ENCODE measurements around the gene RAB43. TPM values are rescaled to one million over a fixed set of nuclear protein-coding genes. Genes with fewer than 3 reads are reported as not detected.
"Not testable (repeated sequence)": the region's sequence is repeated elsewhere in the genome, so short reads cannot be mapped to it uniquely, and the experiment has no call there.

RAB43 gene
- total RNA-seq, 1 donor from 2014 or later = 64.3 TPM

DNA sequence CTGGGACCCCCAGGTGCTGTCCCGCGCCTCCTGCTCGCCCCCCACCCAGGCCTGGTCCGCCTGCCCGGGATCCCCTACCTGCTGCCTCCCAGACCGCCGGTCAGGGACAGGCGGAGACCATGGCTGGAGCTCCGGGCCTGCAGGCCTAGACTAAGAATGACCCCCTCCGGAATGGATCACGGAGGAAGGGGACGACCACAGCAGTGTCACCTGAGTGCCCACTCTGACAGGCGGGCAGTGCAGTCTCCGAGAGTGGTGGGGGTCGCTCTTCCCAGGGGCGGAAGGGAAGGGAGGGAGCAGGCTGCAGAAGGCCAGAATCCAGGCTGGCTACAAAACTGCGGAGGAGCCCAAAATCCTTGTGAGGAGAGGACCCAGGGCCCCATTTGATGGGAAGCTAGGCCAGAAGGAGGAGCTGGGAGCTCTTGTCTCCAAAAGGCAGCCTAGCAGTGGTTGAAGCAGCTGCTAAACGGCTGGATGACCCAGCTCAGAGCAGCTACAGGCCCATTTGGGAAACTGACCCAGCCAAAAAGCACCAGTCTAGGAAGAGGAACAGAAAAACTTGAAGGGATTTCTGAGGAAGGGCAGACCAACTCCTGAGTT is 908 bp upstream of the RAB43 start:
- intact Hi-C loops (cut with micrococcal nuclease) = loop anchor here (5.0 kb wide), 1 partner anchor 990 kb away; no protein-coding TSS in a partner anchor

GRCh38 chr3:129121016-129121791 is 400 bp downstream of the RAB43 start:
- intact Hi-C loops (cut with micrococcal nuclease) = loop anchor here (2.0 to 5.0 kb wide), 4 partner anchors 308 to 991 kb away; partner anchors contain the start of genes EFCAB12 and RPN1

DNA sequence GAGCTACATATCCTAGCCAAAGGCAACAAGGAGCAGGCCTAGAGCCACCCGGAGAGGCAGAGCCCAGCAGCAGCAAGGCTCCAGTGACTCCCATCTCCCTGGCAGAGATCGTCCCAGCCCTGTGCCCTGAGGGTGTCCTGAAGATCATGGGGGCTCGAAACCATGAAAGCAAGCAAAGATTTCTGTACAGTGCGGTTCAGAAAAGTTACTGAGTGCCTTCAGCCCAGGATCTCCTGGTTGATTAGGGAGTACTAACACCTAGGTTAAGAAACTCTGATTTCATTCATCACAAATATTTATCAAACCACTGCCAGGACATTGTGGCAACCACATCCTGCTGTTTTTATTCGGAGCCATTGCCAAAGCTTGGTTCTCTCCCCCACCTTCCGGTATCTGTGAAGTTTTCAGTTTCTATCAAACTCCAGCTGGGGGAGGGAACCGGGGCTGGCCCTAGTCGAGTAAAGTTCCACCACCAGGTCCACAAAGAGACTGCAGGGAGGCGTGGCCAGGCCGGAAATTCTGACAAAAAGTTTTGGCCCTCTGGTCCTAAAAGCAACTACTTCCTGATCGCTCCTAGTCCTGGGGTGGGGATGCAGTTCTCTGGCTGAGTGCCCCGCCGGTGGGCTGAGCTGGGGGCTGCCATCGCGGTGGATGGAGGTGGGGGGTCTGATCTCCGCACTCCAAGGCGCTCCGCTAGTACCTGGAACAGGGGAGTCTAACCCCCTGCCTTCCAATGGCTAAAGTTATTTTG is 1.2 kb downstream of the RAB43 start:
- intact Hi-C loops (cut with micrococcal nuclease) = loop anchor here (1.0 to 5.0 kb wide), 18 partner anchors 8 to 992 kb away; partner anchors contain the start of genes CFAP92, CNBP, COPG1 and EFCAB12

- intact Hi-C loops (cut with micrococcal nuclease) = loop anchor here (1.0 to 5.0 kb wide), 20 partner anchors 7 to 997 kb away; partner anchors contain the start of genes CFAP92, CNBP, COPG1 and EFCAB12
These were observed 2.1 kb downstream of the RAB43 start for GRCh38 chr3:129119365-129120100.

- intact Hi-C loops (cut with micrococcal nuclease) = loop anchor here (1.0 to 5.0 kb wide), 3 partner anchors 239 to 996 kb away; partner anchors contain the start of genes ACAD9 and RUVBL1
These were observed 2.9 kb downstream of the RAB43 start for GRCh38 chr3:129118745-129119144.

DNA sequence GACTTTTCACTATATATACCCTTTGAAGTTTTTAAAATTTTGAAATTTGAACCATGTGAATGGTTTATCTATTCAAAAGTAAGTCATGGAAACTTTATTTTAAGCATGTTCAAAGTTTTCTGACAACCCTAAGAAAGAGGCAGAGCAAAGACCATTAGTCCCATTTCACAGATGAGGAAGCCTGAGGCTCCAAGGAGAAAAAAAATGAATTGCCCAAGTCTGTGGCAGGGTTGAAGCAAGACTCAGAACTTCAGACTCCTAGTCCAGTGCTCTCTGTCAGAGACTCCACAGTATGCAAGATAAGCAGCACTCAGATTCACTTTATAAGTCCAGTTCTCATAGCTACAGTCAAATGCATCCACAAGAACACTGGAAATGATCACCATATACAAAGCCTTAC is 4.5 kb downstream of the RAB43 start:
- intact Hi-C loops (cut with micrococcal nuclease) = loop anchor here (5.0 kb wide), 1 partner anchor 995 kb away; the partner anchor contains the start of gene RUVBL1

DNA sequence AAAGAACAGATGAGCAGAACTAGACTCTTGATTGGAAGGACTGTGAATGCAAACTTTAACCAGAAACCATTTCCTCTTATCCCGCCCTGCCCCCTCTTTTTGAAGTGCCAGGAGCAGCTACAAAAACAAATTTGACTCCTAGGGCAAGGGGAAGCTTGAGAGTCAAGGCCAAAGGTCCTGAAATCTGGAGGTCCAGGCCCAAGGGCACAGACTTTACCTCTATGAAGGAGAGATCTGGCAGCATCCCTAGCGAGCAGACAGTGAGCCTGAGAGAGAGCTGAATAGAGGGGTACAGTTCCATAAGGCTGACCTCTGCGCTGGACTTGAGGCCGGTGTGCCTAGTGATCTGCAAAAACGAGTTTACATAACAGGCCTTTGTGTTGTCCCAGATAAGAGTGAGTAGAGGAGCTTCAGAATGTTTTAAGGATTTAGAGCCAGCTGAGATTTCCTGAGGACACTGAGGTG is 5.1 kb downstream of the RAB43 start:
- intact Hi-C loops (cut with micrococcal nuclease) = loop anchor here (5.0 kb wide), 1 partner anchor 994 kb away; the partner anchor contains the start of gene RUVBL1

DNA sequence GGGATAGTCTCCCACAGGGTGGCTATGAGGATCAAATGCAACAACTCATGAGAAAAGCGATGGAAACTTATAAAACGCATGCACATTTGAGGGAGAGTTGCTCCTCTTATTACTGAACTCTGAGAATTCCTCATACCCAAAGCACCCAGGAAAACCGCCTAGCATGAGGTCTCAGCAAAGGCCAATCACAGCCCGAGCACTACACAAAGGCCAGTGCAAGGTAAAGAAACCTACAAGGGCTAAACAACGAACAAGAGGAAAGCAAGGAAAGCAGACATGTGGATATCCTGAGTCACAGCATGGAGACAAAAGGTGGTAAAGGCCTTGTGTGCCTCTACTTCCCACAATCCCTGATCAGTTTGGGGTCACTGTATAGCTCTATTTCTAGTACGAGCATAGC is 7.1 kb downstream of the RAB43 start:
- intact Hi-C loops (cut with micrococcal nuclease) = no loop called here

- intact Hi-C loops (cut with micrococcal nuclease) = loop anchor here (1.0 kb wide), 1 partner anchor 8 kb away; no protein-coding TSS in a partner anchor
These were observed 9.1 kb downstream of the RAB43 start for GRCh38 chr3:129112308-129113052.

GRCh38 chr3:129111076-129111780 is 10.4 kb downstream of the RAB43 start:
- intact Hi-C loops (cut with micrococcal nuclease) = not testable (repeated sequence)

- intact Hi-C loops (cut with micrococcal nuclease) = no loop called here
These were observed 13.8 kb downstream of the RAB43 start for GRCh38 chr3:129107793-129108192.

DNA sequence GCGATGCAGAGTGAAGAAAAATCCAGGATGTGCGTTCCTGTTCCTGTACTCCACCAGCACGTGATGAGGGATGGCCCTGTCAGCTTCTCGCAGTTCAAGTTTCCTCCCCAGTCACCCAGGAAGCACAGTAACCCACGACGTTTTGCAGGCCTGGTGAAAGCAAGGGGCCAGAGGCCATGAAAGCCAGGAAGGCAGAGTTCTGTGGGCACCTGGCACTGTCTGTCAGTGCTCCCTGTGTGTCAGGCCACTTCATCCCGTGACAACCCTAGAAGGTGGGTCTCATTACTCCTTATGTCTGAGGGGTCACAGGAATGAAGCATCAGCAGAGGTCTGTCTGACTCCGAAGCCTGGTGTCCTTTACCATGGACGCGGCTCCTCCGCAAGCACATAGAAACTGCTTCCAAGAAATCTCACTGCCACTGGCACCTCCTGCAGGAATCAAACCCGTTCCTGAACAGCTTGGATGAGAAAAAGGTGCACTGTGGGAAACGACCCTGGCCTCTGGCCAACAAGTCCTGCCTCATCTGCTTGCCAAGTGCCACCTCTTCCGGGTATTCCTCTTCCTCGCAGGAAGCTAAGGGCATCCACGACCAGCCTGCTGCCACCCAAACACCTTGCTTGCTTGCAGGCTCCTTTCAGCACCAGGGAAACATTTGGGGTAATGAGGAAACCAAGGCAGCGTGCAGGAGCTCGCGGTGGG is 14.6 kb downstream of the RAB43 start:
- intact Hi-C loops (cut with micrococcal nuclease) = no loop called here

DNA sequence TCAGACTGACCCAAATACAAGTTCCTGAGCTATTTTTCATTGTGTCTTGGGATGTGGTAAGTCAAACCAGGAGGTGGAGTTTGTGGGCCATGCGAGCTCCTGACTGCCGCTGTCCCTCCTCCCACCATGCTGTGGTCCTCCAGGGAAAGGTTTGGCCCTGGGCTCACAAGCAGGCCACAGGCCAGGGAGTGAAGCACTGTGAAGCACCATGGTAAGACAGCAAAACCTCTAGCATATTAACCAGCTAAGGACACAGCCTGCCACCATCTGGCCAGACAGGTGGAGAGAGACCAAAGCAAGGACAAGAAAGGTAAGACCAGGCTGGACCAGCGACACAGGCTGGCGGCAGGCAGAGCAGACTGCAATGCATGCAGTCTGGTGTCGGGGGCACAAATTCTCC is 15.3 kb downstream of the RAB43 start:
- intact Hi-C loops (cut with micrococcal nuclease) = no loop called here

DNA sequence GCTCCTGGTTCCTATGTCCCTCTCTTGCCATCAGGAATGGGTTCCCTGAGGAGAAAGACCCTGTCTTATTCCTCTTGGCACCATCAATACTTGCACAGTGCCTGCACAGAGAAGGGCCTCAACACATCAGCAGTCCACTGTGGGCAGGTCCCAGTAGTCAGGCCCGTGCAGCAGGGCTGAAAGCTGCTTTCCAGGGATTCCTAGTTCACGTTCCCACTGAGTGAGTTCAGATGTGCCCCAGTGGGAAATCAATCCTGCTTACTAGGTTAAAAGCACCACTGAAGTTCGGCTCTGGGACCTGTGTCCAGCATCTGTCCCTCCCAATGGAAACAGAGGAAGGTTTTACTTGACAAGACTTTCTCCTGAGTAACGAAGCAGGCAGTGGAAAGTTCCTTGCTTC is 15.7 kb downstream of the RAB43 start:
- intact Hi-C loops (cut with micrococcal nuclease) = no loop called here

GRCh38 chr3:129104498-129105079 is 17.0 kb downstream of the RAB43 start:
- intact Hi-C loops (cut with micrococcal nuclease) = no loop called here

DNA sequence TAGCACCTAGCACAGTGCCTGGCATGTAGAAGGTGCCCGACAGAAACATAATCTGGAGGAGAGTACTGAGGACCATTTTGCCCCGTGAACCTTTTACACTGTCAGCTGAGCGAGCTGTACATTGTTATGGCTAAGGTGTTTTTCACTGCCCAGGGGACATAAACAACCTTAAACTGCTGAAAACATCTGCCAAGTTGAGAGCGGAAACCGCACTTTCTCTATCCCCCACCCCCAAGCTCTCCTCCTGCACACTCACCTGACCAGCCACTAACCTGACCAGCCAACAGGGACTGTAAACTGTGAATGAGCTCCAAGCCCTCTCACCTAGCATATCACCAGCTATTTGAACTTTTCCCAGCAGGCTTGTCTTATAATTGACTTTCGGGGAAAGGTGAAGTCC is 17.6 kb downstream of the RAB43 start:
- intact Hi-C loops (cut with micrococcal nuclease) = no loop called here

- intact Hi-C loops (cut with micrococcal nuclease) = no loop called here
These were observed 18.3 kb downstream of the RAB43 start for GRCh38 chr3:129103296-129103695.

GRCh38 chr3:129101370-129102138 is 20.1 kb downstream of the RAB43 start:
- intact Hi-C loops (cut with micrococcal nuclease) = no loop called here
